GM18909 (cell line): ENCODE measurements around the gene KEAP1.
"Not testable (repeated sequence)": the region's sequence is repeated elsewhere in the genome, so short reads cannot be mapped to it uniquely, and the experiment has no call there.

Experiments used
- ATAC-seq: cut with Tn5 transposase; IDR thresholded peaks from one replicate; pipeline ENCODE4 v1.9.1; 2021; ENCODE audit warnings: mild to moderate bottlenecking; ENCODE audit not compliant: unreplicated experiment, poor library complexity

KEAP1 gene

GRCh38 chr19:10500247-10500592, 2.9 kb downstream of the KEAP1 start:
- no peak for ATAC-seq

- no peak for ATAC-seq
Measured at GRCh38 chr19:10499550-10500246, 3.5 kb downstream of the KEAP1 start.

DNA sequence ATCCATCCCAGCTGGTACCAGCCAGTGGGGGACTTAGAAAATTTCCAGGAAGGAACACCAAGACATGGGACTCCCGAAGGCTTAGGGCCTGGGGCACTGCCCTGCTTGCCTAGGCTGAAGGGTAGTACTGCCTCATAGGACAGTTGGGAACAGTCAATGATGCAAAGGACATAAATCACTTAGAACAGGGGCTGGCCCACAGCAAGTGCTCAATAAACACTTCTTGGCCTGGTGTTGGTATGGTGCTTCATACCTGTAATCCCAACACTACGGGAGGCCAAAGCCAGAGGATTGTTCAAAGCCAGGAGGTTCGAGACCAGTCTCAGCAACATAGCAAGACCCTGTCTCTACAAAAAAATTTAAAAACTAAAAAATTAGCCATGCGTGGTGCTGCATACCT, 5.8 kb downstream of the KEAP1 start:
- ATAC-seq, result no peak

GRCh38 chr19:10491472-10492047, 11.6 kb downstream of the KEAP1 start:
- no peak for ATAC-seq

DNA sequence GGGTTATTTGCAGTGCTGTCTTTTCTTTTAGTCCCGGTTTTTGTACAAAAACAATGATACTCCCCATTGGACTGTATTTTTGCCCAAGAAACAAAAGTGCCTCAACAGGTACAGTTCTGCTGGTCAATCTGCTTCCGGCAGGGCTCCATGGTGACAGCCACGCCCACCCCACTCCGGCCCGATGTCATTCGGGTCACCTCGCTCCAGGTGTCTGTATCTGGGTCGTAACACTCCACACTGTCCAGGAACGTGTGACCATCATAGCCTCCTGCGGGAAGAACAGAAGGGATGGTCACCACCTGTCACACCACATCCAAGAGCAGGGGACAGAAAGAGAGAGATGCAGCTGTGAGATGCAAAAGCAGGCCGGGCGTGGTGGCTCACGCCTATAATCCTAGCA, 16.6 kb downstream of the KEAP1 start:
- ATAC-seq, result no peak

- peak; percentile 64 for ATAC-seq
Measured at GRCh38 chr19:10478903-10479384, 24.2 kb downstream of the KEAP1 start.

DNA sequence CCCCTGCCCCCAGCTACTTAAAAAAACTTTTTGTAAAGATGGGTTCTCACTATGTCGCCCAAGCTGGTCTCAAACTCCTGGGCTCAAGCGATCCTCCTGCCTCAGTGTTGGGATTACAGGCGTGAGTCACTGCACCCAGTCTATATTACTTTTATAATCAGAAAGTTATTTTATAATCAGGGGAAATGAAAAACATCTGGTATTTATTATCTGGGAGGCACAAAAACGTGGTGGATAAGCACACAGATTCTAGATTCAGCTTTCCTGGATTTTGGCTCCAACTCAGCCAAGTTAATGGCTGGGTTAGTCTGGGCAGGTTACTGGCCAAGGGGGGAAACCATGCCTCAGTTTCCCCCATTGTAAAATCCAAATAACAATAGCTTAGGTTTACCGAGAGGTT, 24.7 kb downstream of the KEAP1 start:
- ATAC-seq, result no peak

- ATAC-seq, result no peak
Measured at GRCh38 chr19:10474962-10475451, 28.1 kb downstream of the KEAP1 start.

DNA sequence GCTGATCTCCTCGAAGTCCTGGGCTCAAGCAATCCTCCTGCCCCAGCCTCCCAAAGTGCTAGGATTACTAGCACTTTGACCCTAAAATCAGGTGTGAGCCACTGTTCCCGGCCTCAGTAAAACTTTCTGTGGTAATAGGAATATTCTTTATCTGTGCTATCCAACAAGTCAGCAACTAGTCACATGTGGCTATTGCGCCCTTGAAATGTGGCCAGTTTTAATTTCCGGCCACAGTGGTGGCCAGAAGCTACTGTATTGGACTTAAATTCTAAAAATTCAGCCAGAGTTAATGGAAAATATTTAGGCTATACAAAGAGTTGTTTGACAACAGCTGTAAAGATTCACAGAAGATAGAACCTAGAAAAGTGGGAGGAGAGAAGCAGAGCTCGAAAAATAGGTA, 30.0 kb downstream of the KEAP1 start:
- no peak for ATAC-seq

GRCh38 chr19:10471909-10472308, 31.2 kb downstream of the KEAP1 start:
- no peak for ATAC-seq

GRCh38 chr19:10468133-10468532, 35.0 kb downstream of the KEAP1 start:
- no peak for ATAC-seq

DNA sequence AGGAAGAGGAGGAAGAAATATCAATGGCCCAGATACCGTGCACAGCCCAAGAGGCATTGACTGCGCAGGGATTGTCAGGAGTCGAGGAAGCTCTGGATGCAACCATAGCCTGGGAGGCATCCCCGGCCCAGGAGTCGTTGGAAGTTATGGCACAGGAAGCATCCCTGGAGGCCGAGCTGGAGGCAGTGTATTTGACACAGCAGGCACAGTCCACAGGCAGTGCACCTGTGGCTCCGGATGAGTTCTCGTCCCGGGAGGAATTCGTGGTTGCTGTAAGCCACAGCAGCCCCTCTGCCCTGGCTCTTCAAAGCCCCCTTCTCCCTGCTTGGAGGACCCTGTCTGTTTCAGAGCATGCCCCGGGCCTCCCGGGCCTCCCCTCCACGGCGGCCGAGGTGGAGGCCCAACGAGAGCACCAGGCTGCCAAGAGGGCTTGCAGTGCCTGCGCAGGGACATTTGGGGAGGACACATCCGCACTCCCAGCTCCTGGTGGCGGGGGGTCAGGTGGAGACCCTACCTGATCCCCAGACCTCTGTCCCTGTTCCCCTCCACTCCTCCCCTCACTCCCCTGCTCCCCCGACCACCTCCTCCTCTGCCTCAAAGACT, 36.0 kb downstream of the KEAP1 start:
- ATAC-seq, result no peak

- no peak for ATAC-seq
Measured at GRCh38 chr19:10464456-10464855, 38.7 kb downstream of the KEAP1 start.

- no peak for ATAC-seq
Measured at GRCh38 chr19:10462557-10462956, 40.6 kb downstream of the KEAP1 start.

DNA sequence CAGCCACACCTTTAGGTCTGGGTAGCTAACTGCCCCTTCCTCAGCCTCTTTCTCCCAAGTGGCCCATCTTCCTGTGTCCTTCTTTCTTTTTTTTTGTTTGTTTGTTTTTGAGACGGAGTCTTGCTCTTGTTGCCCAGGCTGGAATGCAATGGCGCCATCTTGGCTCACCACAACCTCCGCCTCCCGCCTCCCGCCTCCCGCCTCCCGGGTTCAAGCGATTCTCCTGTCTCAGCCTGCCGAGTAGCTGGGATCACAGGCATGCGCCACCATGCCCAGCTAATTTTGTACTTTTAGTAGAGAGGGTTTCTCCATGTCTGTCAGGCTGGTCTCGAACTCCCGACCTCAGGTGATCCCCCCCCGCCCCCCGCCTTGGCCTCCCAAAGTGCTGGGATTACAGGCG, 41.1 kb downstream of the KEAP1 start:
- ATAC-seq, result not testable (repeated sequence)

- ATAC-seq, result peak; percentile 92
Measured at GRCh38 chr19:10461047-10461949, 41.9 kb downstream of the KEAP1 start.

DNA sequence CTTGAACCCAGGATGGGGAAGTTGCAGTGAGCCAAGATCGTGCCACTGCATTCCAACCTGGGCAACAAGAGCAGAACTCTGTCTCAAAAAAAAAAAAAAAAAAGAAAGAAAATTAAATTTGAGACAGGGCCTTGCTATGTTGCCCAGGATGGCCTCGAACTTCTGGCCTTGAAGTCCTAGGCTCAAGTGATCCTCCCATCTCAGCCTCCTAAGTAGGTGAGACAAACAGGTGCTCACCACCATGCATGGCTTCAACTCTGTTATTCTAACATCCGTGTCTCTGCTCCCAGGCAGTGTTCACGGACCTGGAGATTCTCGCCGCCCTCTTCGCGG, 42.5 kb downstream of the KEAP1 start:
- no peak for ATAC-seq

- not testable (repeated sequence) for ATAC-seq
Measured at GRCh38 chr19:10458733-10459132, 44.4 kb downstream of the KEAP1 start.

- no peak for ATAC-seq
Measured at GRCh38 chr19:10454267-10454666, 48.9 kb downstream of the KEAP1 start.

DNA sequence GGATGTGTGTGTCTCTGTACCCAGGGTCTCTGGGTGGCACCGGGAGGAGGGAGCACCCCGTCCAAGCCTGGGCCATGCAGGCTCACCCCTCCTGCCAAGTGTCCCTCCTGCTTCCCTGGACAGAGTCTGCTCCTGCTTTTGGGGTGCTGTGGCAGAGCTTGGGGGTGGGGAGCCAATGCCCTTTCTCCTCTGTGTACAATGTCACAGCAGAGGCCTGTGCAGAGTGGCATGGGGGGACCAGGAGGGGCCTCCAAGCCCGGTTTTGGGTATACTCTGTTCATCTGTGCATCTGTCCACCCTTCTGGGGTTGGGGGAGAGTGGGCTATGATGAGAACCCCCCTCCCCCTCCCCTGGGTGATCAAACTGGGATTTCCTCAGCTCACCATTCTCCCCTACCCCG, 49.3 kb downstream of the KEAP1 start:
- ATAC-seq, result no peak
